Rectal smooth muscle tissue (tissue), 1 donor: ENCODE measurements around the gene PLEKHM1.

Experiments
- H3K27ac ChIP-seq: one replicate; pipeline ENCODE4 v1.7.0; 2013; ENCODE audit warnings: low read depth, low read length, inconsistent platforms
- H3K27me3 ChIP-seq: one replicate; pipeline ENCODE4 v1.7.0; 2013; ENCODE audit warnings: low read length; ENCODE audit not compliant: control insufficient read depth, insufficient read depth
- H3K36me3 ChIP-seq: one replicate; pipeline ENCODE4 v1.7.0; 2013; ENCODE audit warnings: low read length; ENCODE audit not compliant: control insufficient read depth, insufficient read depth
- H3K4me1 ChIP-seq: one replicate; pipeline ENCODE4 v1.7.0; 2013; ENCODE audit warnings: low read length; ENCODE audit not compliant: control insufficient read depth, insufficient read depth
- H3K4me3 ChIP-seq: one replicate; pipeline ENCODE4 v1.7.0; 2013; ENCODE audit warnings: low read length
- H3K9ac ChIP-seq: one replicate; pipeline ENCODE4 v1.7.0; 2013; ENCODE audit warnings: low read length

The PLEKHM1 gene

DNA sequence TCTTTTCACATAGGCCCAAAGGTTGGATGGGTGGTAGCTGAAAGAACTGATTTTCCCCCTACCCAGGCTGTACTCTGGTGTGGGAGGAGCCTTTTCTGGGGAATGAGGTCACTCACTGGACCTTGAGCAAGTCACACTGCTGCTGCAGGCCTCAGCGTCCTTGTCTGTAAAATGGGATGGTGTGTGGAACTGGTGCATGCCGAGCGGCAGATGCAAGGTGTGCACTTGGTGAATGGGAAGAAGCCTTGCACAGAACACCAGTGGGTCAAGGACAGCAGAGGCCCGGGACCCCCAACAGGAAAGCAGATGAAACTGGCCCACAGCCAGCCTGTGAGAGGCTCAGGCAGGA lies 96.0 kb downstream of the PLEKHM1 start:
- Histone ChIP-seq H3K27ac (no peak overlapping the region), H3K36me3 (peaks cover 6% of the 10 kb centered on the region), H3K4me3 (no peak overlapping the region), H3K27me3 (no peaks in the 10 kb centered on the region), H3K4me1 (no peaks in the 10 kb centered on the region), H3K9ac (no peak overlapping the region)

DNA sequence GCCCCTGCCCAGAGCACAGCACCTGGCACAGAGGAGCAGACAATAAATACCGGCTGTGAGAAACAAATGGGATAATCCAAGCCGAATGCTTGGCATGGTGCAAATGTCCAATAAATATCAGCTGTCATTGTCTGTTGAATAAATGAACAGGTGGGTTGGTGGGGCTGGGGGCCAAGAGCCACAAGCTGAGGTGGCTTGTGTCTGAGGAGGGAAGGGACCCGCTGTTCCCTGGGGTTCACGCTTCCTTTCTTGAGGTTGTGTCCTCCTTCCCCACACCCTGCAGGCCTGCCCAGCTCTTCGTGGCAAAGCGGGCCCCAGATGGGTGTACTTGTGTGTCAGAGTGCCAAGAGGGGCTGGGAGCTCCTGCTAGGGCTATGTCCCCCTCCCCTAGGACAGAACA lies 96.4 kb downstream of the PLEKHM1 start:
- no peak overlapping the region for H3K27ac ChIP-seq
- H3K27me3 ChIP-seq = no peaks in the 10 kb centered on the region
- no peaks in the 10 kb centered on the region for H3K4me1 ChIP-seq
- no peak overlapping the region for H3K9ac ChIP-seq
- H3K36me3 ChIP-seq = peaks cover 6% of the 10 kb centered on the region
- H3K4me3 ChIP-seq = no peak overlapping the region

DNA sequence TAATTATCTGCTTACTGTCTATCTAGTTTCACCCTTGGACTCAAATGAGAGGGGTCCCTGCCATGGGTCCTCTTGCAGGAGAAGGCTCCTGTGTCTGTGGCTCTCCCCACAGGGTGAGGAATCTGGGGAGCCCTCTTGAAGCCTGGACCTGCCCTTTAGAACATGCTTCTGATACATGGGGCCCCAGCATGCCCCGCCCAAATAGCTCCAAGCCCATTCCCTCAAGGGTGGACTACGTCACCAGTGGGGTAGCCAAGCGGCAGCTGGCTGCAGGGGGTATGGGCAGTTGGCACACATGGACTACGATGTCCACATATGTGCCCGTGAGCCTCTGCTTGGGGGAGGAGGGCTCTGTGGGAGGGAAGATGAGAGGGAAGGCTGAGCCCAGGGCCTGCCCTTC lies 97.1 kb downstream of the PLEKHM1 start:
- H3K36me3 ChIP-seq = peaks cover 6% of the 10 kb centered on the region

DNA sequence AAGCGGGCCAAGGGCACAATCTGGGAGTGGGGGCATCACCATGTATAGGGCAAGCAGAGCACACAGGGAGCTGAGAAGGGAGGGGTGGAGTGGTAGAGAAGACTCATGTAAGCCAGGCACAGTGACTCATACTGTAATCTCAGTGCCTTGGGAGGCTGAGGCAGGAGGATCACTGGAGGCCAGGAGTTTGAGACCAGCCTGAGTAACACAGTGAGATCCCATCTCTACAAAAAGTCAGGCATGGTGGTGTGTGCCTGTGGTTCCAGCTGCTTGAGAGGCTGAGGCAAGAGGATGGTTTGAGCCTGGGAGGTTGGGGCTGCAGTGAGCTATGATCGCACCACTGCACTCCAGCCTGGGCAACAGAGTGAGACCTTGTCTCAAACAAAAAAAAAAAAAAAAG lies 98.6 kb downstream of the PLEKHM1 start:
- H3K9ac ChIP-seq = no peak overlapping the region
- no peaks in the 10 kb centered on the region for H3K27me3 ChIP-seq
- no peaks in the 10 kb centered on the region for H3K4me1 ChIP-seq
- H3K36me3 ChIP-seq = no peaks in the 10 kb centered on the region
- no peak overlapping the region for H3K4me3 ChIP-seq
- H3K27ac ChIP-seq = no peak overlapping the region

More for the DNA sequence above, 97.1 kb downstream of the PLEKHM1 start:
- no peak overlapping the region for H3K27ac ChIP-seq
- no peaks in the 10 kb centered on the region for H3K4me1 ChIP-seq
- H3K9ac ChIP-seq = no peak overlapping the region
- H3K4me3 ChIP-seq = no peak overlapping the region
- no peaks in the 10 kb centered on the region for H3K27me3 ChIP-seq

DNA sequence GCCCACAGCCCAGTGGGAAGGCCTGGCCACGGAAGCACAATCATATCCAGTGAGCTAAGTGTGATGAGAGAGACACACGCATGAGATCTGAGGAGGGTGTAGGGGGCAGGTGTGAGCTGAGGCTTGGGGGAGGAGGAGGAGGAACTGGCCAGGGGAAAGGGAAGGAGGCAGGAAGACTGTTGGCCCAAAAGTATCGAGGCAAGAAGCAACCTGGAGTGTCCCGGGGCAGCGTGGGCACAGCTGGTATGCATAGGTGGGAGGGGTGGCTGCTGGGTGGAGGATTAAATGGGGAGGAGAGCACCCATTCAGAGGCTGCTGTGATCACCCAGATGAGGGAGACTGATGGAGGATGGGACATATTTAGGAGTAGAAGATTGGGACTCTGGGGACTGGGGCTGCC lies 99.2 kb downstream of the PLEKHM1 start:
- Histone ChIP-seq H3K27ac (no peak overlapping the region), H3K9ac (no peak overlapping the region), H3K36me3 (no peaks in the 10 kb centered on the region), H3K27me3 (no peaks in the 10 kb centered on the region), H3K4me3 (no peak overlapping the region), H3K4me1 (no peaks in the 10 kb centered on the region)

DNA sequence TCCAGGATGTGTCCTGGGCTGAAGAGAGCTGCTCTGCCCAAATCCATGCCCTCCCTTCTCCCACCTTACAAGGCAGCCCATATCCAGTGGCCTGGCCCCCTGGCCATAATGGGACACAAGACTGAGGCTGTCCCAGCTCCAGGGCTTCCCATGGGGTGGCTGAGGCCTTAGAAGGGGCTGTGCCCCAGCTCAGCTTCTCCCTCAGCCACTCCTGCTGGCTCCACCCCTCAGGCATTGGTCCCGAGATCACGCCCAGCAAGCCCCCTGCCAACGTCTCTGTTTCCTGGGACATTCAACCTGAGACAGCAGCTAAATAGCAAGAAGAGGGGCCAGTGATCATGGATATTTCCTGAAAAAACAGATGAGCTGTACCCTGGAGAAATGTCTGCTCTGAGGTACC lies 101.2 kb downstream of the PLEKHM1 start:
- no peak overlapping the region for H3K4me3 ChIP-seq

DNA sequence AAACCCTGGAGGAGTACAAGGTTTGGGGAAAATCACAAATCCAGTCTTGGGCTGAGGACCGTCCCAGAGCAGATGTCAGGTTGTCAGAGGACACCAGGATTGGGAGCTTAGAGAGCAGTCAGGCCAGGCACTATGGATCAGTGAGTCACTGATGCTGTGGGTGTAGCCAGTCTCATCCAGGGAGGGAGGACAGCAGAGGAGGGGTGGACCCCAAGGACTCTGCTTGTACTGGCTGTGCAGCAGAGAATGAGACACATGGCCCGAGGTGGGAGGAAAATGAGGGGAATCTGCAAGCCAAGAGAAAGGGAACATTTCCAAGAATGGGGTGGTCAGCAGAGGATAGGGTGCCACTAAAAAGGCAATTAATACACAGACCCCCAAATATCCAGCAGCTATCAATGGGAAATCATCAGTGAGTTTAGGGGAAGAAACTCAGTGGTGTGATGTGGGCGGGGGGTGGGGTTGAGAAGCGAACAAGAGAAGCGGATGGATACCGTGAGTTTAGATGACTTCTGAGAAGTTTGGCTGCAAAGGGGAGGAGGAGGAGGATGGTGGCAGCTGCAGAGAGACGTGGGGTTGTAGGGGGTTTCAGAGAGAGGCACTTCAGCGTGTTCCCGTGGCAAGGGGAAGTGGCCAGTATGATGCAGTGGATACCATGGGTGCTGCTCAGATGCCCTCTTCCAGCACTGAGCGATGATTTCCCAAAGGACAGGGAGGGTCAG lies 101.8 kb downstream of the PLEKHM1 start:
- no peaks in the 10 kb centered on the region for H3K36me3 ChIP-seq
- no peak overlapping the region for H3K4me3 ChIP-seq
- no peaks in the 10 kb centered on the region for H3K27me3 ChIP-seq
- no peak overlapping the region for H3K27ac ChIP-seq
- H3K4me1 ChIP-seq = no peaks in the 10 kb centered on the region
- H3K9ac ChIP-seq = no peak overlapping the region

More for the DNA sequence above, 101.2 kb downstream of the PLEKHM1 start:
- H3K36me3 ChIP-seq = no peaks in the 10 kb centered on the region
- no peaks in the 10 kb centered on the region for H3K4me1 ChIP-seq
- H3K27me3 ChIP-seq = no peaks in the 10 kb centered on the region
- H3K9ac ChIP-seq = no peak overlapping the region
- no peak overlapping the region for H3K27ac ChIP-seq

DNA sequence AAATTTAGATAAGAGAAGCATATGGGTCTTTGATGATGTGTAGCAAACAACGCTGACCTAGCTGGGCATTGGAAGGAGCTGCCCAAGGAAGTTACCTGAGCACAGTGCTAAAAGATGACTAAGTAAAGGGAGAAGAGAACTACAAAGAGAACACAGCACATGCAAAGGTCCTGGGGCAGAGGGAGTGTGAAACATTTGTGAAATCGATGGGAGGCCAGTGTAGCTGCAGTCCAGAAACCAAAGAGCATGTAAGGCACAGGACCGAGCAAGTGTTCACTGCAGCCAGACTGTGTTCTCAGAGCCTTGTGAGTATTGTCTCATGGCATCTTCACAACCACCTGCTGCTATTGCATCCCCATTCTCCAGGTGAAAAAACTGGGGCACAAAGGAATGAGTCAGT lies 102.8 kb downstream of the PLEKHM1 start:
- Histone ChIP-seq H3K27me3 (no peaks in the 10 kb centered on the region), H3K4me3 (no peak overlapping the region), H3K36me3 (no peaks in the 10 kb centered on the region), H3K4me1 (no peaks in the 10 kb centered on the region), H3K27ac (no peak overlapping the region), H3K9ac (no peak overlapping the region)

DNA sequence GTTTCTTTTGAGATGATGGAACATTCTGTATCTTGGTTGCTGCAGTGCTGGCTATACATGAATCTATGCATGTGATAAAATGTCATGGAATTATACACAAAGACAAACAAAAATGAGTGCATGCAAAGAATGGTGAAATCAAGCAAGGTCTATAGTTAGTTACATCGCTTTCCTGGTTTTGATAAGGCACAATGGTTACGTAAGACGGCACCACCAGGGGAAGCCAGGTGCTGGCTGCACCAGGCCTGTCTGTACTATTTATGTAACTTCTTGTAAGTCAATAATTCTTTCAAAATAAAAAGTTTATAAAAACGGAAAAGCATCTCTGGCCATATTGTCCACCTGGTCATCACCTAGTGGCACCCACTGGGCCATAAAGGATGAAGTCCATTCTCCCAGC lies 104.3 kb downstream of the PLEKHM1 start:
- H3K36me3 ChIP-seq = no peaks in the 10 kb centered on the region
- no peaks in the 10 kb centered on the region for H3K4me1 ChIP-seq
- H3K4me3 ChIP-seq = no peak overlapping the region
- H3K27ac ChIP-seq = no peak overlapping the region
- H3K9ac ChIP-seq = no peak overlapping the region
- no peaks in the 10 kb centered on the region for H3K27me3 ChIP-seq
